Right atrium auricular region (tissue), 2 donors: ENCODE results near the gene MYMX. TPM values are rescaled to one million over a fixed set of nuclear protein-coding genes. Genes with fewer than 3 reads are reported as not detected.

Source experiments
- DNase-seq: peaks from one replicate; pipeline ENCODE4 v3.0.0-alpha.2; 2019; ENCODE audit warnings: low spot score
- H3K27ac ChIP-seq, 2 donors: fragments of 200-600 bp; sonication (generic); 1 replicate in 1 of 2; 2 replicates in 1 of 2; pipeline ENCODE4 v1.5.1; 2016 to 2019
- H3K27me3 ChIP-seq, 2 donors: fragments of 200-600 bp; sonication (generic); one replicate each; pipeline versions ENCODE4 v1.5.1 to v1.6.0; 2017 to 2019
- H3K36me3 ChIP-seq: fragments of 200-600 bp; sonication (generic); one replicate; pipeline ENCODE4 v1.5.1; 2016
- H3K4me1 ChIP-seq, 2 donors: fragments of 200-600 bp; sonication (generic); one replicate each; pipeline versions ENCODE4 v1.5.1 to v1.6.0; 2017 to 2019
- H3K4me3 ChIP-seq, 2 donors: fragments of 200-600 bp; sonication (generic); 1 replicate in 1 of 2; 2 replicates in 1 of 2; pipeline ENCODE4 v1.5.1; 2017 to 2019; ENCODE audit warnings: mild to moderate bottlenecking in 1 of 2, moderate library complexity in 1 of 2
- H3K9me3 ChIP-seq, 2 donors: fragments of 200-600 bp; sonication (generic); one replicate each; pipeline ENCODE4 v1.5.1; 2019
- total RNA-seq, 2 donors: library from RNA; depleted of rRNA; stranded (reverse); fragments of >200 nt; gene quantifications; one replicate each; pipeline ENCODE4 v1.1.0, GENCODE V29; 2016
- TF ChIP-seq, protein P1 (sequence below), 2 donors: fragments of 200-600 bp; sonication (generic); IDR thresholded peaks; one replicate each; pipeline ENCODE4 v1.5.1; 2019; ENCODE audit warnings: antibody characterized with exemption in 2 of 2

The MYMX gene
- total RNA-seq, 2 donors from 2014 or later: not detected

- Histone ChIP-seq H3K9me3 (no peaks in the 10 kb centered on the region), H3K36me3 (peaks cover 16% of the 10 kb centered on the region), H3K27ac (no peak overlapping the region), H3K4me3 (no peak overlapping the region), H3K27me3 (no peaks in the 10 kb centered on the region), H3K4me1 (peaks cover 0 to 37% of the 10 kb centered on the region in 2 donors)
- no peak for DNase-seq
- TF ChIP-seq, protein P1, sequence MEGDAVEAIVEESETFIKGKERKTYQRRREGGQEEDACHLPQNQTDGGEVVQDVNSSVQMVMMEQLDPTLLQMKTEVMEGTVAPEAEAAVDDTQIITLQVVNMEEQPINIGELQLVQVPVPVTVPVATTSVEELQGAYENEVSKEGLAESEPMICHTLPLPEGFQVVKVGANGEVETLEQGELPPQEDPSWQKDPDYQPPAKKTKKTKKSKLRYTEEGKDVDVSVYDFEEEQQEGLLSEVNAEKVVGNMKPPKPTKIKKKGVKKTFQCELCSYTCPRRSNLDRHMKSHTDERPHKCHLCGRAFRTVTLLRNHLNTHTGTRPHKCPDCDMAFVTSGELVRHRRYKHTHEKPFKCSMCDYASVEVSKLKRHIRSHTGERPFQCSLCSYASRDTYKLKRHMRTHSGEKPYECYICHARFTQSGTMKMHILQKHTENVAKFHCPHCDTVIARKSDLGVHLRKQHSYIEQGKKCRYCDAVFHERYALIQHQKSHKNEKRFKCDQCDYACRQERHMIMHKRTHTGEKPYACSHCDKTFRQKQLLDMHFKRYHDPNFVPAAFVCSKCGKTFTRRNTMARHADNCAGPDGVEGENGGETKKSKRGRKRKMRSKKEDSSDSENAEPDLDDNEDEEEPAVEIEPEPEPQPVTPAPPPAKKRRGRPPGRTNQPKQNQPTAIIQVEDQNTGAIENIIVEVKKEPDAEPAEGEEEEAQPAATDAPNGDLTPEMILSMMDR (IDR thresholded peaks at IDR 0.05): no peak
These were observed 42.2 kb downstream of the MYMX start for GRCh38 chr6:44258921-44259320.

DNA sequence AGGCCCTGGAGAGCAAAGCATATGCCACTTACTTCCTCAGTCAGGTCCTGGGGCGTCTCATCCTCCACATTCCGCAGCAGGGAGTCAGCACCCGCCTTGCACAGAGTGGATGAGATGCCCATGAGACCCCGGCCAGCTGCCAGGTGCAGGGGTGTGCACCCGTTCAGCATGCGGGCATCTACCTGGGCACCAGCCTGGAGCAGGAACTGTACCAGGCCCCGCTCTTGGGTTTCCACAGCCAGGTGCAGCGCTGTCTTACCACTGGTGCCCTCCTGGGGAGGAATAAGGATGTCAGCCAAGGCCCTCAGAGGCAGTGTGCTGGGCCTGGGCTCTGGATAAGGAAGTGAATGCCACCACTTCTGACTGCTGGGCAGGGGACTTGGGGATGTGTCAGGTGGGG lies 43.3 kb downstream of the MYMX start:
- Histone ChIP-seq H3K36me3 (peaks cover 5% of the 10 kb centered on the region), H3K4me3 (no peak overlapping the region), H3K27me3 (no peaks in the 10 kb centered on the region), H3K9me3 (no peaks in the 10 kb centered on the region), H3K27ac (no peak overlapping the region), H3K4me1 (peaks cover 0 to 45% of the 10 kb centered on the region in 2 donors)
- no peak for DNase-seq
- TF ChIP-seq, protein P1 (IDR thresholded peaks at IDR 0.05): no peak

DNA sequence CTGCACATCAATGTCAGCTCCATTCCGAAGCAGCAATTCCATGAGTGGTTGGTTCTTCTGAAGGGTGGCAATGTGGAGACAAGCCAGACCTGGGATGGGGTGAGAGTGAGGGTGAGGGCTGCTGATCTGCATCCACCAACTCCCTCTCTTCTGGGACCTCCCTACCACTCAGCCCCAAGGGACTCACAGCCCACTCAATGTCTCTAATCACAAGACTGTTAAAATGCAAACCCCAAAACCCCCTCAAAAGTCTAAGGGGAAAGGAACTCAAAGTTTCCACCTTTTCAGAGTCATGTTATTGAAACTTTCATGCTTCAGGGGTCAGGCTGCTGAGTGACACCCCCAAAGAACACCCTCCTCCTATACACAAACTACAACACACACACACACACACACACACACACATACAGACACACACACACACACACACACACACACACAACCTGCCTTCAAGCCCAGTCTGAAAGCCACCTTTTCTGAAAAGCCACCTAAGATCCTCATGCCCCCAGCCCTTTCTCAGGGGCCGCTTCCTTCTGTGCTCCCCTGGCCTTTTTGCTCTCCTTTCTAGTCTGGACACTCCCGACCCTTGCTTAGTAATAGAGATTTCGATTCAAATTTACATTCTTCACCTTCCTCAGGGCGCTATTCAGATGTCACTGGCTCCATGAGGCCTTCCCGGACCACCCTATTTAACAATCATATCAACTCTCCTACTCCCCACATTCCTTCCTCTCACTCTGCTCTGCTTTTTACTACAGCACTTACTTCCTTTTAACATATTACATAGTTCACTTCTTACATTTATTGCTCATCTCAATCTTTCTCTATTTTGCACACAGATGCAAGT lies 43.9 kb downstream of the MYMX start:
- no peak overlapping the region for H3K4me3 ChIP-seq
- H3K4me1 ChIP-seq: peaks cover 0 to 45% of the 10 kb centered on the region in 2 donors
- TF ChIP-seq, protein P1 (IDR thresholded peaks at IDR 0.05): no peak
- no peak for DNase-seq
- no peaks in the 10 kb centered on the region for H3K9me3 ChIP-seq
- H3K36me3 ChIP-seq: no peaks in the 10 kb centered on the region
- no peaks in the 10 kb centered on the region for H3K27me3 ChIP-seq
- no peak overlapping the region for H3K27ac ChIP-seq

- DNase-seq: no peak
- H3K4me3 ChIP-seq: no peak overlapping the region
- H3K9me3 ChIP-seq: no peaks in the 10 kb centered on the region
- no peaks in the 10 kb centered on the region for H3K36me3 ChIP-seq
- TF ChIP-seq, protein P1 (IDR thresholded peaks at IDR 0.05): no peak
- H3K4me1 ChIP-seq: peaks cover 0 to 37% of the 10 kb centered on the region in 2 donors
- no peak overlapping the region for H3K27ac ChIP-seq
- H3K27me3 ChIP-seq: no peaks in the 10 kb centered on the region
These were observed 44.9 kb downstream of the MYMX start for GRCh38 chr6:44261581-44261980.

DNA sequence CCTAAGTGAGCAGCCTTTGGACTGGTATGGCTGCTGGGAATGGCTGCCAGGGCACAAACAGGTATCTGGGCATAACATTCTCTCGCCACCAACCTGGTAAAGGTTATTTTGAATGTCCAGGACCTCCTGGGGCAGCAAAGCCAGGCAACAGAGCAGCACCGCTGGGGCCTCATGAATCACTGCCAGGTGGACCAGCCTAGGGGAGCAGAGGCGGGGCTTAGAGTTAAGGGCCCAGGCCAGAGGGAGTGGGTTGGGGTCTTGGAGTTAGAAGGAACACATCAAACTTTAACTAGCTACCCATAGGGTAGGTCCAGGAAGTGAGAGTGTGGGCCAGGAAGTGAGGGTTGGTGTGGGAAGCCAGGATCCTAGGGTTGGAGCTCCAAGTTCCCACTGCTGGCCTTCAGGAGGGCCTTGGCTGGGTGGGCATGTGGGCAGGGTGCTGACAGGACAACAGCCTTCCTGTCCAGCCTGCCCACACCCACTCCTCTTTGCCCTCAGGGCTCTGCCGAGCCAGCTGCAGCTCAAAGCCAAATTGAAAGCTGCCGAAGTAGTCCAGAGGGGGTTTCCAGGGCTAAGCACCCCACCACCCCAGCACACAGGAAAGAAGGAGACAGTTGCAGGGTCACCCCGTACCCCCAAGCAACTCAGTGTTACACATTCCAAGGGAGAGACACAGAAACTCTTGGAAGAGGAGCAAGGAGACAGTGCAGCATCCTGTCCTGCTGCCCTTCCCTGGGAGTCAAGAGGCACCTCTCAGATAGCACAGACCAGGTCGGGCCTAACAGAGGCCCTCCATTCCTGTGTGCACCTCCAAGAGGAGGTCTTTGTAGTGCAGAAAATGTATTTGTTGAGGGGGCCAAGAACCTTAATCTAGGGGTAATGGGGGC lies 46.0 kb downstream of the MYMX start:
- no peaks in the 10 kb centered on the region for H3K27me3 ChIP-seq
- H3K4me3 ChIP-seq: peak overlapping the region in 1 of 2 donors; percentile 82
- DNase-seq: no peak
- TF ChIP-seq, protein P1 (IDR thresholded peaks at IDR 0.05): no peak
- H3K9me3 ChIP-seq: no peaks in the 10 kb centered on the region
- H3K27ac ChIP-seq: no peak overlapping the region
- H3K4me1 ChIP-seq: peaks cover 0 to 32% of the 10 kb centered on the region in 2 donors
- H3K36me3 ChIP-seq: no peaks in the 10 kb centered on the region
